Neural crest cell (in vitro differentiated cells): ENCODE results near the gene NLGN2. TPM values are rescaled to one million over a fixed set of nuclear protein-coding genes. Genes with fewer than 3 reads are reported as not detected.

Experiments used
- DNase-seq: peaks from one replicate; pipeline ENCODE4 v3.0.0; 2021; ENCODE audit warnings: low read depth, mixed read lengths, low spot score
- H3K27ac Mint-ChIP-seq: one replicate; pipeline ENCODE4 v1.8.0; 2021; ENCODE audit warnings: mild to moderate bottlenecking, mixed read lengths; ENCODE audit not compliant: unreplicated experiment
- H3K27me3 Mint-ChIP-seq: 2 replicates; pipeline ENCODE4 v1.8.0; 2021; ENCODE audit warnings: low read depth, mild to moderate bottlenecking, mixed read lengths
- H3K36me3 Mint-ChIP-seq: 2 replicates; pipeline ENCODE4 v1.8.0; 2021; ENCODE audit warnings: low read depth, mild to moderate bottlenecking, mixed read lengths
- H3K4me1 Mint-ChIP-seq: 2 replicates; pipeline ENCODE4 v1.8.0; 2021; ENCODE audit warnings: mixed read lengths
- H3K4me3 Mint-ChIP-seq: one replicate; pipeline ENCODE4 v1.8.0; 2021; ENCODE audit warnings: mild to moderate bottlenecking, mixed read lengths
- H3K9me3 Mint-ChIP-seq: 2 replicates; pipeline ENCODE4 v1.8.0; 2021; ENCODE audit warnings: mixed read lengths
- total RNA-seq: library from RNA; stranded (reverse); gene quantifications from 2 replicates; pipeline ENCODE4 v1.2.1, GENCODE V29; 2021
- TF ChIP-seq, protein P1 (sequence below): fragments of 200-600 bp; sonication (generic); conservative IDR thresholded peaks from 2 replicates; pipeline ENCODE4 v1.5.0; 2021; ENCODE audit warnings: antibody characterized with exemption, mild to moderate bottlenecking

Gene NLGN2
- total RNA-seq, 1 donor from 2014 or later, result 106 TPM

DNA sequence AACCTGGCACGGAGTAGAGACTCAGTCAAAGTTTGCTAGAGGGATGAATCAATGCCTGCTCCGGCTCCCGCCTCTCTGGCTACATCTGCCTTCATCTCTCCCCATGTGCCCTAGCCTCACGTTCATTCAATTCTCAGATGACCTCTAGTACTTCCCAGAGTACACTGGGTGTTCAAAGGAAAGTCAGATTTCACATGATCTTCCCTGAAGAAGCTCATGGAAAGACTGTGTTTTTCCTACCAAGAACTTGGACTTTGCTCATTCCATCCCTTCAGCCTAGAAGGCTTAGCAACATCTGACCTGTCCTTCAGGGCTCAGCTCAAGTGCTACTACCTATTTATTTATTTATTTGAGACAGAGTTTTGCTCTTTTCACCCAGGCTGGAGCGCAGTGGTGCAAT lies 37.8 kb upstream of the NLGN2 start:
- no peak overlapping the region for H3K4me3 Mint-ChIP-seq
- TF ChIP-seq, protein P1, sequence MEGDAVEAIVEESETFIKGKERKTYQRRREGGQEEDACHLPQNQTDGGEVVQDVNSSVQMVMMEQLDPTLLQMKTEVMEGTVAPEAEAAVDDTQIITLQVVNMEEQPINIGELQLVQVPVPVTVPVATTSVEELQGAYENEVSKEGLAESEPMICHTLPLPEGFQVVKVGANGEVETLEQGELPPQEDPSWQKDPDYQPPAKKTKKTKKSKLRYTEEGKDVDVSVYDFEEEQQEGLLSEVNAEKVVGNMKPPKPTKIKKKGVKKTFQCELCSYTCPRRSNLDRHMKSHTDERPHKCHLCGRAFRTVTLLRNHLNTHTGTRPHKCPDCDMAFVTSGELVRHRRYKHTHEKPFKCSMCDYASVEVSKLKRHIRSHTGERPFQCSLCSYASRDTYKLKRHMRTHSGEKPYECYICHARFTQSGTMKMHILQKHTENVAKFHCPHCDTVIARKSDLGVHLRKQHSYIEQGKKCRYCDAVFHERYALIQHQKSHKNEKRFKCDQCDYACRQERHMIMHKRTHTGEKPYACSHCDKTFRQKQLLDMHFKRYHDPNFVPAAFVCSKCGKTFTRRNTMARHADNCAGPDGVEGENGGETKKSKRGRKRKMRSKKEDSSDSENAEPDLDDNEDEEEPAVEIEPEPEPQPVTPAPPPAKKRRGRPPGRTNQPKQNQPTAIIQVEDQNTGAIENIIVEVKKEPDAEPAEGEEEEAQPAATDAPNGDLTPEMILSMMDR, result no peak
- H3K27ac Mint-ChIP-seq, result no peak overlapping the region
- H3K36me3 Mint-ChIP-seq, result no peaks in the 10 kb centered on the region
- peaks cover 4% of the 10 kb centered on the region for H3K4me1 Mint-ChIP-seq
- peaks cover 18% of the 10 kb centered on the region for H3K27me3 Mint-ChIP-seq
- DNase-seq, result no peak
- H3K9me3 Mint-ChIP-seq, result no peaks in the 10 kb centered on the region

DNA sequence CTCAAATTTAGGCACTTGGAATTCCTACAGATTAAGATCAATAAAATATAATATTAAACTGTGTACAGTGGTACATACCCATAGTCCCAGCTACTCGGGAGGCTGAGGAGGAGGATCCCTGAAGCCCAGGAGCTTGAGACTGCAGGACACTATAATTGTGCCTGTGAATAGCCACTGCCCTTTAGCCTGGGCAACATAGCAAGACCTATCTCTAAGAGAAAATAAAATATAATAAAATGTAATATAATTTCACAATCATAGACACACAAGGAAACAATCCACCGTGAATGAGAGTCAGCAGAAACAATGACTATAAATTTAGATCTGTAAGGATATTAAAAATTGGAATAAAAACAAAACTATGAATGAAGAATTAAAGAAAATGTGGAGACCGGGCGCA lies 36.8 kb upstream of the NLGN2 start:
- no peak overlapping the region for H3K27ac Mint-ChIP-seq
- H3K4me3 Mint-ChIP-seq, result no peak overlapping the region
- H3K36me3 Mint-ChIP-seq, result no peaks in the 10 kb centered on the region
- H3K9me3 Mint-ChIP-seq, result no peaks in the 10 kb centered on the region
- DNase-seq, result no peak
- TF ChIP-seq, protein P1, result no peak
- H3K27me3 Mint-ChIP-seq, result peaks cover 18% of the 10 kb centered on the region
- peaks cover 4% of the 10 kb centered on the region for H3K4me1 Mint-ChIP-seq

DNA sequence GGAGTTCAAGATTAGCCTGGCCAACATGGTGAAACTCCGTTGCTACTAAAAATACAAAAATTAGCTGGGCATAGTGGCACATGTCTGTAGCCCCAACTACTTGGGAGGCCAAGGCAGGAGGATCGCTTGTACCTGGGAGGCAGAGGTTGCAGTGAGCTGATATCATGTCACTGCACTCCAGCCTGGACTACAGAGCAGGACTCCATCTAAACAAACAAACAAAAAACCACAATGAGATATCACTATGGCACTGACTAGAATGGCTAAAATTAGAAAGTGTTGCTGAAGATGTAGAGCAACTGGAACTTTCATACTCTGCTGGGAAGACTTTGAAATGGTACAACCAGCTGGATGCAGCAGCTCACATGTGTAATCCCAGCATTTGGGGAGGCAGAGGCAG lies 33.3 kb upstream of the NLGN2 start:
- Mint-ChIP-seq H3K27me3 (peaks cover 36% of the 10 kb centered on the region), H3K4me1 (no peaks in the 10 kb centered on the region), H3K36me3 (peaks cover 4% of the 10 kb centered on the region), H3K27ac (no peak overlapping the region), H3K4me3 (no peak overlapping the region), H3K9me3 (peaks cover 4% of the 10 kb centered on the region)
- no peak for DNase-seq
- TF ChIP-seq, protein P1, result no peak

DNA sequence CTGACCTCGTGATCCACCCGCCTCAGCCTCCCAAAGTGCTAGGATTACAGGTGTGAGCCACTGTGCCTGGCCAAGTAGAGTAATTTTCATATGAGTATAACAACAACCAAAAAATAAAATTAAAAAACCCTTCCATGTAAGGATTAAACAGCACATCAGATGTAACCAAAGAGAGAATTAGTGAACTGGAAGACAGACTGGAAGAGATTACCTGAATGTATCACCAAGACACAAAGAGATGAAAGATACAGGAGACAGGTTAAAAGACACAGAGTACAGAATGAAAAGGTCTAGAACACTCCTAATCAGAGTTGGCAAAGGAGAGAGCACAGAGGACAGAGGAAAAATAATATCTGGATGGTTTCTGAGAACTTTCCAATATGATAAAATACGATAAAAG lies 28.5 kb upstream of the NLGN2 start:
- DNase-seq, result no peak
- Mint-ChIP-seq H3K27ac (no peak overlapping the region), H3K36me3 (peaks cover 5% of the 10 kb centered on the region), H3K9me3 (peaks cover 6% of the 10 kb centered on the region), H3K4me1 (peaks cover 11% of the 10 kb centered on the region), H3K4me3 (no peak overlapping the region), H3K27me3 (peaks cover 69% of the 10 kb centered on the region)
- TF ChIP-seq, protein P1, result no peak

DNA sequence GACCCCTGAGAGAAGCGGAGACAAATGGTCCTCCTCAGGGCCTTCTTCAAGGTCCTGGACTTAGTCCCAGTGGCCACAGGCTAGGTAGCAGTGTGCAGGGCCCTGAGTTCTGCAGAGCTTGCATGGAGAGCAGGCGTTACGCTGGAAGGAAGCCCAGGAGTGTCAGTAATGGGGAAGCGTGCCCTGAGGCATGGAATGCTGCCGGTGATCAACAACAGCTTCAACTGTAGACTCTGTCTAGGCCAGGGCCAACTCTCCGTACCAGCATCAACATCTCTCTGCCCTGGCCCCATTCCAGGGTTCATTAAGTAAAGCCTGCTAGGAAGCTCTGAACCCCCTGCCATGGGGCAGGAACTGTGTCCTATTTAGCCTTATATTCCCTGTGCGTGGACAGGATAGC lies 27.3 kb upstream of the NLGN2 start:
- Mint-ChIP-seq H3K27ac (no peak overlapping the region), H3K4me3 (peak overlapping the region; percentile 73), H3K4me1 (peaks cover 11% of the 10 kb centered on the region), H3K36me3 (peaks cover 5% of the 10 kb centered on the region), H3K27me3 (peaks cover 76% of the 10 kb centered on the region), H3K9me3 (peaks cover 6% of the 10 kb centered on the region)
- TF ChIP-seq, protein P1, result no peak
- DNase-seq, result no peak
